ENCODE measurements around the gene KCNB1.

GRCh38 chr20:49471397-49471796, 11.1 kb downstream of the KCNB1 start:
- TF ChIP-seq CTCF (IDR thresholded peaks at IDR 0.05; ENCODE audit: insufficient read depth, low read length) (no peak), POLR2AphosphoS5 (IDR thresholded peaks at IDR 0.05; ENCODE audit: low read depth) (no peak)
- TF ChIP-seq, protein P1, sequence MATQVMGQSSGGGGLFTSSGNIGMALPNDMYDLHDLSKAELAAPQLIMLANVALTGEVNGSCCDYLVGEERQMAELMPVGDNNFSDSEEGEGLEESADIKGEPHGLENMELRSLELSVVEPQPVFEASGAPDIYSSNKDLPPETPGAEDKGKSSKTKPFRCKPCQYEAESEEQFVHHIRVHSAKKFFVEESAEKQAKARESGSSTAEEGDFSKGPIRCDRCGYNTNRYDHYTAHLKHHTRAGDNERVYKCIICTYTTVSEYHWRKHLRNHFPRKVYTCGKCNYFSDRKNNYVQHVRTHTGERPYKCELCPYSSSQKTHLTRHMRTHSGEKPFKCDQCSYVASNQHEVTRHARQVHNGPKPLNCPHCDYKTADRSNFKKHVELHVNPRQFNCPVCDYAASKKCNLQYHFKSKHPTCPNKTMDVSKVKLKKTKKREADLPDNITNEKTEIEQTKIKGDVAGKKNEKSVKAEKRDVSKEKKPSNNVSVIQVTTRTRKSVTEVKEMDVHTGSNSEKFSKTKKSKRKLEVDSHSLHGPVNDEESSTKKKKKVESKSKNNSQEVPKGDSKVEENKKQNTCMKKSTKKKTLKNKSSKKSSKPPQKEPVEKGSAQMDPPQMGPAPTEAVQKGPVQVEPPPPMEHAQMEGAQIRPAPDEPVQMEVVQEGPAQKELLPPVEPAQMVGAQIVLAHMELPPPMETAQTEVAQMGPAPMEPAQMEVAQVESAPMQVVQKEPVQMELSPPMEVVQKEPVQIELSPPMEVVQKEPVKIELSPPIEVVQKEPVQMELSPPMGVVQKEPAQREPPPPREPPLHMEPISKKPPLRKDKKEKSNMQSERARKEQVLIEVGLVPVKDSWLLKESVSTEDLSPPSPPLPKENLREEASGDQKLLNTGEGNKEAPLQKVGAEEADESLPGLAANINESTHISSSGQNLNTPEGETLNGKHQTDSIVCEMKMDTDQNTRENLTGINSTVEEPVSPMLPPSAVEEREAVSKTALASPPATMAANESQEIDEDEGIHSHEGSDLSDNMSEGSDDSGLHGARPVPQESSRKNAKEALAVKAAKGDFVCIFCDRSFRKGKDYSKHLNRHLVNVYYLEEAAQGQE (IDR thresholded peaks at IDR 0.05; ENCODE audit: insufficient replicate concordance, low read depth): no peak

Data from HL-60 (cell line).